ENCODE measurements around the gene COPB2.

DNA sequence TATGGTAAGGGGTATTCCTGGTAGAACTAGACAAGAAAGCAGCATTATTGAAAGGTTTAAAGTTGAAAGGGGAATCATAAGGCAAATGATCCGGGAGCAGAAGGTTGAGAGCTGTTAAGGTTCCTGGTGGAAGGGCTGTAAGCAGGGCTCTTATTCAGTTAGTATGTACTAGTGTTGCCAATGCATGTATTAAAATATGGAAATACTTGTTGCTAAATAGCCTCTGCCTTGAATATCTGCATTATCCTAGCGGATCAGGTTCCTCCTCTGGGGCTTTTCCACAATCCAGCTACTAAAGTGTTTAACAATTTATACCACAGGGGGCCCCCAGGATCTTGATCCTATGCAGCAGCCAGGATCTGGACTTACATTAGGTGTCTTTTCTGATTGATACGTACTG is 7.3 kb upstream of the COPB2 start:
- no peak for TF ChIP-seq CTCF (IDR thresholded peaks at IDR 0.05)
- no peak for TF ChIP-seq POLR2A (IDR thresholded peaks at IDR 0.05)
